Kidney (tissue), 2 donors: ENCODE measurements around the gene USO1. TPM values are rescaled to one million over a fixed set of nuclear protein-coding genes. Genes with fewer than 3 reads are reported as not detected.

Source experiments
- polyA plus RNA-seq: library from polyadenylated mRNA; stranded (reverse); fragments of 350-450 nt; fragmentation: Illumina TruSeq; extraction: RNeasy Lipid Tissue Mini Kit (QIAGEN cat#74804); gene quantifications from one replicate; pipeline ENCODE4 v1.2.3, GENCODE V29; 2014; ENCODE audit warnings: low read depth, low replicate concordance; ENCODE audit not compliant: insufficient read depth
- total RNA-seq: library from RNA; stranded (reverse); fragmentation: NEBNext Ultra II Directional; extraction: Animal tissue kit (Norgen Biotek cat#: 25700); gene quantifications from one replicate; pipeline ENCODE4 v1.2.1, GENCODE V29; 2021
- donor health status: DM: yes; HTN: yes; CAD: no.

USO1 gene
- total and polyA plus RNA-seq, 2 donors from 2014 or later = 23.2 to 49.6 TPM

Other genes starting within 250 kb of the USO1 start
- gene RCHY1, start 210.2 kb upstream of the USO1 start, total RNA-seq = 40.2 TPM
- 27.8 TPM for gene RCHY1, start 210.2 kb upstream of the USO1 start, polyA plus RNA-seq
- 22.1 TPM for gene THAP6, start 210.1 kb upstream of the USO1 start, total RNA-seq
- gene THAP6, start 210.1 kb upstream of the USO1 start, polyA plus RNA-seq = 6.4 TPM
- not detected for gene ODAPH, start 168.5 kb upstream of the USO1 start, total RNA-seq
- not detected for gene ODAPH, start 168.5 kb upstream of the USO1 start, polyA plus RNA-seq
- gene CDKL2, start 94.0 kb upstream of the USO1 start, total RNA-seq = 15.9 TPM
- gene CDKL2, start 94.0 kb upstream of the USO1 start, polyA plus RNA-seq = 3.2 TPM
- gene G3BP2, start 51.2 kb upstream of the USO1 start, total RNA-seq = 111 TPM
- 31.4 TPM for gene G3BP2, start 51.2 kb upstream of the USO1 start, polyA plus RNA-seq
- gene PPEF2, start 177.9 kb downstream of the USO1 start, total RNA-seq = not detected
- gene PPEF2, start 177.9 kb downstream of the USO1 start, polyA plus RNA-seq = not detected
- gene NAAA, start 216.4 kb downstream of the USO1 start, total RNA-seq = 58.1 TPM
- 32.9 TPM for gene NAAA, start 216.4 kb downstream of the USO1 start, polyA plus RNA-seq